ENCODE measurements around the gene MNS1.
"Not testable (repeated sequence)": the region's sequence is repeated elsewhere in the genome, so short reads cannot be mapped to it uniquely, and the experiment has no call there.

Gene MNS1

DNA sequence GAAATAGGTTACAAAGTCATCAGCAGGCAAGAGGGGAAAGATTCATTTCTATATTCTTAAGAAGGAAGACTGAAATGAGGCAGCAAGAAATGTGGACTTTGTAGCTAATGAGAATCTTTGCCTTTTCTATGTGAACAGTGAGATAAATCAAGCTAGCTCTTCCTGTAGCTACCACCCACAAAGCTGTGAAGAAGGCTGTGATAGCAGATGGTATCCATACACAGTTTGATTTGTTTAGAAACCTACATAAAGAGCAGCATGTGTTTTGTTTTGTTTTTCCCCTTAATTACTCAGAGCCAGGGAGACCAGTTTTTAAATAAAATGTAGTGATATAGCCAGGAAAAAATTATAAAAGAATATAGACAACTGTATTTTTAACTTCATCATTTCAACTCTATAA, 54.2 kb downstream of the MNS1 start:
- no peaks in the 10 kb centered on the region for H3K4me1 ChIP-seq (ENCODE audit: control insufficient read depth, low read length)
- H3F3A ChIP-seq (ENCODE audit: control insufficient read depth, insufficient read depth): peaks cover under 1% of the 10 kb centered on the region; the same call in 1 of the 2 replicates
- H3K4me2 ChIP-seq (ENCODE audit: low read length): no peak overlapping the region
- H4K20me1 ChIP-seq (ENCODE audit: control insufficient read depth, insufficient read depth, low read depth, low read length): no peaks in the 10 kb centered on the region
- no peak overlapping the region for H3K4me3 ChIP-seq (ENCODE audit: low read length)
- no peaks in the 10 kb centered on the region for H3K79me2 ChIP-seq (ENCODE audit: control insufficient read depth, low read length)
- no peaks in the 10 kb centered on the region for H3K27me3 ChIP-seq (ENCODE audit: control insufficient read depth, low read length)
- no peaks in the 10 kb centered on the region for H3K9me2 ChIP-seq (replicated peaks; ENCODE audit: control insufficient read depth, low read length)
- H3K9me3 ChIP-seq (ENCODE audit: control insufficient read depth, insufficient read depth, low read length): no peaks in the 10 kb centered on the region
- H3K36me3 ChIP-seq (ENCODE audit: control insufficient read depth, low read length): peaks cover 14% of the 10 kb centered on the region
- TF ChIP-seq EZH2phosphoT487 (IDR thresholded peaks at IDR 0.05; ENCODE audit: borderline replicate concordance, low read length): no peak
- TF ChIP-seq, protein P1, sequence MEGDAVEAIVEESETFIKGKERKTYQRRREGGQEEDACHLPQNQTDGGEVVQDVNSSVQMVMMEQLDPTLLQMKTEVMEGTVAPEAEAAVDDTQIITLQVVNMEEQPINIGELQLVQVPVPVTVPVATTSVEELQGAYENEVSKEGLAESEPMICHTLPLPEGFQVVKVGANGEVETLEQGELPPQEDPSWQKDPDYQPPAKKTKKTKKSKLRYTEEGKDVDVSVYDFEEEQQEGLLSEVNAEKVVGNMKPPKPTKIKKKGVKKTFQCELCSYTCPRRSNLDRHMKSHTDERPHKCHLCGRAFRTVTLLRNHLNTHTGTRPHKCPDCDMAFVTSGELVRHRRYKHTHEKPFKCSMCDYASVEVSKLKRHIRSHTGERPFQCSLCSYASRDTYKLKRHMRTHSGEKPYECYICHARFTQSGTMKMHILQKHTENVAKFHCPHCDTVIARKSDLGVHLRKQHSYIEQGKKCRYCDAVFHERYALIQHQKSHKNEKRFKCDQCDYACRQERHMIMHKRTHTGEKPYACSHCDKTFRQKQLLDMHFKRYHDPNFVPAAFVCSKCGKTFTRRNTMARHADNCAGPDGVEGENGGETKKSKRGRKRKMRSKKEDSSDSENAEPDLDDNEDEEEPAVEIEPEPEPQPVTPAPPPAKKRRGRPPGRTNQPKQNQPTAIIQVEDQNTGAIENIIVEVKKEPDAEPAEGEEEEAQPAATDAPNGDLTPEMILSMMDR (IDR thresholded peaks at IDR 0.05; ENCODE audit: low read depth, low read length, poor library complexity, severe bottlenecking): no peak
- no peak overlapping the region for H3K27ac ChIP-seq (ENCODE audit: low read depth, low read length)

DNA sequence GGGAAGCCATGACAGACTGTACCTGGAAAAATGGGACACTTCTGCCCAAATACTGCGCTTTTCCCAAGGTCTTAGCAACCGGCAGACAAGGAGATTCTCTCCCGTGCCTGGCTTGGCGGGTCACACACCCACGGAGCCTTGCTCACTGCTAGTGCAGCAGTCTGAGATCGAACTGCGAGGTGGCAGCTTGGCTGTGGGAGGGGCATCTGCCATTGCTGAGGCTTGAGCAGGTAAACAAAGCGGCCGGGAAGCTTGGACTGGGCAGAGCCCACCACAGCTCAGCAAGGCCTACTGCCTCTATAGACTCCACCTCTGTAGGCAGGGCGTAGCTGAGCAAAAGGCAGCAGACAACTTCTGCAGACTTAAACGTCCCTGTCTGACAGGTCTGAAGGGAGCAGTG, 65.7 kb downstream of the MNS1 start:
- not testable (repeated sequence) for H3K9me2 ChIP-seq (replicated peaks; ENCODE audit: control insufficient read depth, low read length); H4K20me1 ChIP-seq (ENCODE audit: control insufficient read depth, insufficient read depth, low read depth, low read length); H3K4me3 ChIP-seq (ENCODE audit: low read length); H3K27ac ChIP-seq (ENCODE audit: low read depth, low read length); H3K4me1 ChIP-seq (ENCODE audit: control insufficient read depth, low read length); H3K4me2 ChIP-seq (ENCODE audit: low read length); H3K79me2 ChIP-seq (ENCODE audit: control insufficient read depth, low read length); H3K27me3 ChIP-seq (ENCODE audit: control insufficient read depth, low read length); H3F3A ChIP-seq (ENCODE audit: control insufficient read depth, insufficient read depth); H3K9me3 ChIP-seq (ENCODE audit: control insufficient read depth, insufficient read depth, low read length)
- peaks cover 40% of the 10 kb centered on the region for H3K36me3 ChIP-seq (ENCODE audit: control insufficient read depth, low read length)

DNA sequence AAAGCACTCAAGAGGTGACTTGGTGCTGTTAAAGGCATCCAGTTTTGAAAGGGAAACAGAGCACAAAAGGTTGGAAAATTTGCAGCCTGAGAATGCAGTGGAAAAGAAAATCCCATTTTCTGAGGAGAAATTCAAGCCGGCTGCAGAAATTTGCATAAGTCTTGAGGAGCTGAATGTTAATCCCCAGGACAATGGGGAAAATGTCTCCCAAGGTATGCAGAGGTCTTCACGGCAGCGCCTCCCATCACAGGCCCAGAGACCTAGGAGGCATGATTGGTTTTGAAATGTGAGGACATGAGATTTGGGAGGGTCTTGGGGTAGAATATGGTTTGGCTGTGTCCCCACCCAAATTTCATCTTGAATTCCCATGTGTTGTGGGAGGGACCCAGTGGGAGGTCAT, 67.6 kb downstream of the MNS1 start:
- H3K9me3 ChIP-seq (ENCODE audit: control insufficient read depth, insufficient read depth, low read length); H3K27ac ChIP-seq (ENCODE audit: low read depth, low read length); H4K20me1 ChIP-seq (ENCODE audit: control insufficient read depth, insufficient read depth, low read depth, low read length); H3K9me2 ChIP-seq (replicated peaks; ENCODE audit: control insufficient read depth, low read length); H3K79me2 ChIP-seq (ENCODE audit: control insufficient read depth, low read length); H3K4me3 ChIP-seq (ENCODE audit: low read length); H3K27me3 ChIP-seq (ENCODE audit: control insufficient read depth, low read length); H3K4me2 ChIP-seq (ENCODE audit: low read length); H3K4me1 ChIP-seq (ENCODE audit: control insufficient read depth, low read length); H3F3A ChIP-seq (ENCODE audit: control insufficient read depth, insufficient read depth): not testable (repeated sequence)
- H3K36me3 ChIP-seq (ENCODE audit: control insufficient read depth, low read length): peaks cover 45% of the 10 kb centered on the region

DNA sequence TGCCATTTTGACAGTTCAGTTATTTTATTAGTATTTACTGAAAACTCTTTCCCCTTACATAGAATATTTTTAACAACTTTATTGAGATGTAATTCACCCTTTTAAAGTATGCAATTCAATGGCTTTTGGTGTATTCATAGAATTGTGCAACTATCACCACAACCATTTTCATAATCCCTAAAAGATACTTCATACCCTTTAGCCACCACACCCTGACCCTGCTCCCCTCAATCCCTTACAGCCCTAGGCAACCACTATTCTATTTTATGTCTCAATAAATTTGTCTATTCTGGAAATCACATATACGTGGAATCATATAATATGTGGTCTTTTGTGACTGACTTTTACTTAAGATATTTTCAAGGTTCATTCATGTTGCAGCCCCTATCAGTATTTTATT, 70.0 kb downstream of the MNS1 start:
- H3K9me2 ChIP-seq (replicated peaks; ENCODE audit: control insufficient read depth, low read length): no peaks in the 10 kb centered on the region
- no peak overlapping the region for H3K4me3 ChIP-seq (ENCODE audit: low read length)
- TF ChIP-seq, protein P1 (IDR thresholded peaks at IDR 0.05; ENCODE audit: low read depth, low read length, poor library complexity, severe bottlenecking): no peak
- TF ChIP-seq EZH2phosphoT487 (IDR thresholded peaks at IDR 0.05; ENCODE audit: borderline replicate concordance, low read length): no peak
- no peaks in the 10 kb centered on the region; the same call in 1 of the 2 replicates for H3F3A ChIP-seq (ENCODE audit: control insufficient read depth, insufficient read depth)
- H3K4me1 ChIP-seq (ENCODE audit: control insufficient read depth, low read length): no peaks in the 10 kb centered on the region
- 0 out of 2 replicates have a peak, but pooled peaks cover 6% of the 10 kb centered on the region for H3K9me3 ChIP-seq (ENCODE audit: control insufficient read depth, insufficient read depth, low read length)
- H3K79me2 ChIP-seq (ENCODE audit: control insufficient read depth, low read length): no peaks in the 10 kb centered on the region
- no peak overlapping the region for H3K27ac ChIP-seq (ENCODE audit: low read depth, low read length)
- H4K20me1 ChIP-seq (ENCODE audit: control insufficient read depth, insufficient read depth, low read depth, low read length): no peaks in the 10 kb centered on the region
- no peaks in the 10 kb centered on the region for H3K27me3 ChIP-seq (ENCODE audit: control insufficient read depth, low read length)
- no peak overlapping the region for H3K4me2 ChIP-seq (ENCODE audit: low read length)
- peaks cover 53% of the 10 kb centered on the region for H3K36me3 ChIP-seq (ENCODE audit: control insufficient read depth, low read length)
